AG04449 (cell line): ENCODE results near the gene B4GAT1.
"Not testable (repeated sequence)": the region's sequence is repeated elsewhere in the genome, so short reads cannot be mapped to it uniquely, and the experiment has no call there.

Experiments used
- CTCF ChIA-PET: fragments of 350-600 bp; formaldehyde crosslinking; extraction: SDS; loops from one replicate; lab custom pipeline; 2021; ENCODE audit warnings: antibody characterized with exemption; lab: Yijun Ruan, JAX
- POLR2A ChIA-PET: fragments of 400-600, 350-600 bp; formaldehyde crosslinking; extraction: SDS; loops from one replicate; lab custom pipeline; 2020; ENCODE audit warnings: antibody characterized with exemption, inconsistent platforms; lab: Yijun Ruan, JAX
- DNase-seq: peaks from one replicate; pipeline ENCODE4 v3.0.0-alpha.2; 2010; ENCODE audit warnings: low read depth, low spot score
- H3K4me3 ChIP-seq: 2 replicates; pipeline ENCODE4 v1.5.1; 2011; ENCODE audit warnings: low read depth, mild to moderate bottlenecking, control low read depth, low read length
- CTCF ChIP-seq: IDR thresholded peaks from one replicate; pipeline ENCODE4 v1.5.1; 2011; ENCODE audit warnings: mild to moderate bottlenecking, moderate library complexity, low read length, control low read depth, inconsistent platforms; ENCODE audit not compliant: insufficient read depth; ENCODE audit errors: missing control alignments

The B4GAT1 gene

DNA sequence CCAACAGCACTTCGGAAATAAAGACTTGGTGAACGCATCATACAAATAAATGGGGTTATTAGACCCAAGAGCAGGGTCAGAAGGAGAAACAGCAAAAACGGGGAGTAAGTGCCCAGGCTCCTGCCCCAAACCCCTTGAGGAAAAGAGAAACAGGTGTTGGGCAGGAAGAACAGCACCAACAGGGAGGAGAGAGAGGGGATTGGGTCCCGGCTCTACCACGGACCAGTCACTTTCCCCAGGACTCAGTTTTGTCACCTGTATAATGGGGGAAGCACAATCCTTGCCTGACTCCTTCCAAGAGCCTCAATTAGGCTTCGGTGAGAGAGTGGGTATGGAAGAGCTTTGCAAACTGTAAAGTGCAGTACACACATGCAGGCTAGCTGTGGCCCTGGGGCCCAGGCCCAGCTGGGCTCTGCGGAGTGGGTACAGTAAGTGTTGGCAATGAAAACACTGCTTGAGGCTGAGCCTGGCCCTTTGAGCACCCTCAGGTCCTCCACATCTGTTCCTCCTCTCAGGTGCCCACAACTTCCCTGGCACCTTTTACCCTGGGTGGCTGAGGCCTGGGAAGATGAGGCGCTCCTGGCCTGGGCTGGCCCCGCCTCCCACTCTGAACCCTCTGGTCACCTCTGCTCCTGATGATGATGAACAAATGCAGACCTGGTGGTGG, 15.2 kb upstream of the B4GAT1 start:
- ChIA-PET CTCF (interaction anchor here (0.9 to 4.1 kb wide), 8 partner anchors 8 to 27 kb away, joined by 3 to 23 read pairs (median 6); no protein-coding TSS in a partner anchor), POLR2A (no interaction called here)
- no peak for DNase-seq
- H3K4me3 ChIP-seq, result no peak overlapping the region
- no peak for TF ChIP-seq CTCF

GRCh38 chr11:66361502-66361941, 14.1 kb upstream of the B4GAT1 start:
- POLR2A ChIA-PET, result no interaction called here
- H3K4me3 ChIP-seq, result no peak overlapping the region
- CTCF ChIA-PET, result interaction anchor here (1.3 to 4.1 kb wide), 4 partner anchors 9 to 28 kb away, joined by 3 to 23 read pairs (median 5); no protein-coding TSS in a partner anchor
- no peak for TF ChIP-seq CTCF
- DNase-seq, result no peak

DNA sequence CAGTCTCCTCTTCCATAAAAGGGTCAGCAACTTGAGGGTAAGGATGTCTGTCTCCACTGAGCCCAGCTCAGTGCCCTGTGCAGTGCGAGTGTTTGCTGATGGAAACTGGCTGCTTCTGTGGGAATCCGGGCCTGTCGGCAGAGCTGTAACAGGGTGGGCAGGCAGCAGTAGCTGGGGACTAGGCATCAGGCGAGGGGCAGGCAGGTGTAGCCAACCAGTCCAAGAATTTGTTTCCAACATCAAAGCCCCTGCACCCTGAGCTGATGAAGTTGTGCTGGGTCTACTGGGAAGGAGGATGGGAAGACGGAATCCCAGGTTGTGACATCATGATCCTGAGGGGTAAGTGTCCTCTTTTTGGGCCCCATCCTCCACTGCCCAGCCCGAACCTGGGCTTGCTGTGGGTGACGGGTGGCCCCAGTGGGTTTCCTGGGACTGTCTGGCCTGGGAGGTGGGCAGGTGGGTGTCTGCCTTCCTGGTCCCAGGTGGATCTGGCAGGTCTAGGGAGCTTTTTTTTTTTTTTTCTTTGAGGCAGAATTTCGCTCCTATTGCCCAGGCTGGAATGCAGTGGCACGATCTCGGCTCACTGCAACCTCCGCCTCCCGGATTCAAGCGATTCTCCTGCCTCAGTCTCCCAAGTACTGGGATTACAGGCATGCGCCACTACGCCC, 13.1 kb upstream of the B4GAT1 start:
- DNase-seq, result no peak
- no peak for TF ChIP-seq CTCF
- ChIA-PET CTCF (interaction anchor here (0.9 to 4.1 kb wide), 3 partner anchors 15 to 29 kb away, joined by 5 to 23 read pairs (median 6); no protein-coding TSS in a partner anchor), POLR2A (no interaction called here)
- no peak overlapping the region for H3K4me3 ChIP-seq

DNA sequence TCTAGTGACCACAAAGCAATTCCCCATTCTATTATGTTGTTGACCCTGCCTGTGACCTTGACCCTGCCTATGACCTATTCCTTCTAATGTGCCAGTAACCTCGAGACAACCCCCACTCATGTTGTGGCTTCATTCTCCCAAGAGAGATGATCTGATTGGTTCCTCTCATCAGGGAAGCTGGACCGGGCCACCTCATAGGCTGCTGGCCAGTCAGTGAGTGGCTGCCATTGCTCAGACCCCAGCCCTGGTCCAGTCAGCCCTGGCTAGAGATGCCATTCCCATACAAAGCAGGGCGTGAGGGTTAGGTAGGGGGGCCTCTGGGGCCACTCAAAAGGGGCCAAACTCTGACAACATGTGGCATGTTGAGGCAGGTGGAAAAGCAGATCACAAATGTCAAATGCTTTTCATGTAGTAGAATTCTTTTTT, 12.2 kb upstream of the B4GAT1 start:
- CTCF ChIA-PET, result interaction anchor here (4.1 kb wide), 1 partner anchor 30 kb away, joined by 23 read pairs; no protein-coding TSS in a partner anchor
- POLR2A ChIA-PET, result no interaction called here
- no peak overlapping the region for H3K4me3 ChIP-seq
- no peak for DNase-seq
- TF ChIP-seq CTCF, result no peak

GRCh38 chr11:66350560-66351235, 3.3 kb upstream of the B4GAT1 start:
- not testable (repeated sequence) for DNase-seq, H3K4me3 ChIP-seq
- CTCF ChIA-PET, result interaction anchor here (1.0 to 2.5 kb wide), 4 partner anchors 13 to 39 kb away, joined by 3 to 10 read pairs (median 5); no protein-coding TSS in a partner anchor
- POLR2A ChIA-PET, result interaction anchor here (0.9 kb wide), 1 partner anchor 39 kb away, joined by 3 read pairs; no protein-coding TSS in a partner anchor

GRCh38 chr11:66349084-66349386, 1.6 kb upstream of the B4GAT1 start:
- DNase-seq, result no peak
- no peak for TF ChIP-seq CTCF
- CTCF ChIA-PET, result interaction anchor here (1.0 to 2.5 kb wide), 3 partner anchors 37 to 40 kb away, joined by 3 to 10 read pairs (median 7); no protein-coding TSS in a partner anchor
- POLR2A ChIA-PET, result interaction anchor here (1.4 to 2.5 kb wide), 2 partner anchors 36 to 60 kb away, joined by 6 to 11 read pairs; partner anchors contain the start of gene YIF1A
- no peak overlapping the region for H3K4me3 ChIP-seq
